ENCODE results near the gene GTPBP8. TPM values are rescaled to one million over a fixed set of nuclear protein-coding genes. Genes with fewer than 3 reads are reported as not detected.

The GTPBP8 gene
- total RNA-seq, 1 experiment from 2014 or later, result 16.4 TPM

Other genes with a start within 250 kb of the GTPBP8 start
- not detected for gene CD200R1L, start 144.1 kb upstream of the GTPBP8 start, total RNA-seq (2021; ENCODE audit: unreplicated experiment)
- not detected for gene CD200R1, start 15.9 kb upstream of the GTPBP8 start, total RNA-seq (2021; ENCODE audit: unreplicated experiment)
- gene BOC, start 220.6 kb downstream of the GTPBP8 start, total RNA-seq (2021; ENCODE audit: unreplicated experiment), result 3.3 TPM

Measured in HCT116 (cell line).